Testis (tissue), 3 donors: ENCODE data around the gene OLFM1. TPM values are rescaled to one million over a fixed set of nuclear protein-coding genes. Genes with fewer than 3 reads are reported as not detected.

ENCODE experiments used
- DNase-seq: peaks from one replicate; pipeline ENCODE4 v3.0.0-alpha.2; 2019
- H3K27ac ChIP-seq, 2 donors: fragments of 200-600 bp; sonication (generic); one replicate each; pipeline ENCODE4 v1.5.1; 2019
- H3K27me3 ChIP-seq: fragments of 200-600 bp; sonication (generic); one replicate; pipeline ENCODE4 v1.5.1; 2019
- H3K36me3 ChIP-seq: fragments of 200-600 bp; sonication (generic); one replicate; pipeline ENCODE4 v1.5.1; 2017; ENCODE audit warnings: low read depth; ENCODE audit errors: missing control alignments
- H3K4me1 ChIP-seq: fragments of 200-600 bp; sonication (generic); one replicate; pipeline ENCODE4 v1.5.1; 2019
- H3K4me3 ChIP-seq, 2 donors: fragments of 200-600 bp; sonication (generic); one replicate each; pipeline ENCODE4 v1.5.1; 2017 to 2019
- H3K9me3 ChIP-seq: fragments of 200-600 bp; sonication (generic); one replicate; pipeline ENCODE4 v1.5.1; 2017
- CTCF ChIP-seq, 3 experiments: fragments of 450-650 bp in 2 of 3; fragments of 200-600 bp in 1 of 3; sonication (generic) in 1 of 3; IDR thresholded peaks; one replicate each; pipeline ENCODE4 v1.5.1; 2016 to 2019; ENCODE audit warnings: antibody characterized with exemption in 3 of 3, mild to moderate bottlenecking in 2 of 3, moderate library complexity in 1 of 3
- POLR2A ChIP-seq: fragments of 450-650 bp; IDR thresholded peaks from one replicate; pipeline ENCODE4 v1.6.1; 2017; ENCODE audit warnings: antibody characterized with exemption, mild to moderate bottlenecking, moderate library complexity
- WGBS, 2 donors: methylation state at CpG; one replicate each; pipeline ENCODE4 v1.1.5; 2018; 5-methylcytosine and 5-hydroxymethylcytosine counted together
- intact Hi-C: fragments of 100-400 bp; cut with DNase I; formaldehyde crosslinking; loops from one replicate; pipeline ENCODE4 v1.15.1; 2023; ENCODE audit warnings: low total_unique reads
- polyA plus RNA-seq: library from polyadenylated mRNA; stranded (reverse); fragments of 350-450 nt; fragmentation: Illumina TruSeq; extraction: RNeasy Lipid Tissue Mini Kit (QIAGEN cat#74804); gene quantifications from one replicate; pipeline ENCODE4 v1.2.3, GENCODE V29; 2014; ENCODE audit warnings: low read depth, low replicate concordance; ENCODE audit not compliant: insufficient read depth
- total RNA-seq, 2 donors: library from RNA; depleted of rRNA; stranded (reverse); fragments of >200 nt; gene quantifications; one replicate each; pipeline ENCODE4 v1.2.3, GENCODE V29; 2016

The OLFM1 gene
- total and polyA plus RNA-seq, 3 donors from 2014 or later: 13.9 to 24.4 (median 16.0) TPM

- Histone ChIP-seq H3K36me3 (no peaks in the 10 kb centered on the region), H3K4me3 (no peak overlapping the region), H3K27ac (no peak overlapping the region), H3K27me3 (no peaks in the 10 kb centered on the region), H3K4me1 (peaks cover 10% of the 10 kb centered on the region), H3K9me3 (no peaks in the 10 kb centered on the region)
- 84 to 85% methylated on average over 11 of the region's 11 CpGs for WGBS, 2 donors
- TF ChIP-seq POLR2A (no peak), CTCF (IDR thresholded peaks at IDR 0.05) (no peak)
- DNase-seq: no peak
- intact Hi-C loops: no loop called here
Observed at GRCh38 chr9:135078361-135078821, 9.1 kb upstream of the OLFM1 start.

GRCh38 chr9:135079018-135079417 is 8.4 kb upstream of the OLFM1 start:
- H3K36me3 ChIP-seq: no peaks in the 10 kb centered on the region
- WGBS, 2 donors: 89 to 96% methylated on average over 7 of the region's 7 CpGs
- intact Hi-C loops: no loop called here

GRCh38 chr9:135079676-135080075 is 7.8 kb upstream of the OLFM1 start:
- Histone ChIP-seq H3K27ac (no peak overlapping the region), H3K27me3 (no peaks in the 10 kb centered on the region), H3K4me1 (peaks cover 10% of the 10 kb centered on the region), H3K9me3 (no peaks in the 10 kb centered on the region), H3K4me3 (no peak overlapping the region), H3K36me3 (no peaks in the 10 kb centered on the region)
- WGBS, 2 donors: 88 to 89% methylated on average over 8 of the region's 8 CpGs
- TF ChIP-seq POLR2A (no peak), CTCF (IDR thresholded peaks at IDR 0.05) (no peak)
- intact Hi-C loops: no loop called here
- no peak for DNase-seq

More at GRCh38 chr9:135079018-135079417, 8.4 kb upstream of the OLFM1 start:
- no peak overlapping the region for H3K4me3 ChIP-seq
- no peak for TF ChIP-seq CTCF (IDR thresholded peaks at IDR 0.05)
- TF ChIP-seq POLR2A: no peak
- H3K9me3 ChIP-seq: no peaks in the 10 kb centered on the region
- H3K27me3 ChIP-seq: no peaks in the 10 kb centered on the region
- no peak overlapping the region for H3K27ac ChIP-seq
- H3K4me1 ChIP-seq: peaks cover 10% of the 10 kb centered on the region
- no peak for DNase-seq

- no peak overlapping the region for H3K4me3 ChIP-seq
- TF ChIP-seq CTCF (IDR thresholded peaks at IDR 0.05) (no peak), POLR2A (no peak)
- DNase-seq: no peak
- WGBS, 2 donors: 89 to 92% methylated on average over 25 to 26 of the region's 26 CpGs
- H3K4me1 ChIP-seq: peaks cover 9% of the 10 kb centered on the region
- H3K27me3 ChIP-seq: no peaks in the 10 kb centered on the region
- H3K36me3 ChIP-seq: no peaks in the 10 kb centered on the region
- no peak overlapping the region for H3K27ac ChIP-seq
- intact Hi-C loops: no loop called here
- H3K9me3 ChIP-seq: no peaks in the 10 kb centered on the region
Observed at GRCh38 chr9:135080286-135081263, 6.9 kb upstream of the OLFM1 start.
